HG03354 (cell line): ENCODE results near the gene CNFN.

Source experiments
- ATAC-seq: cut with Tn5 transposase; IDR thresholded peaks from one replicate; pipeline ENCODE4 v1.9.1; 2021; ENCODE audit warnings: mild to moderate bottlenecking; ENCODE audit not compliant: unreplicated experiment, poor library complexity, severe bottlenecking

The CNFN gene

DNA sequence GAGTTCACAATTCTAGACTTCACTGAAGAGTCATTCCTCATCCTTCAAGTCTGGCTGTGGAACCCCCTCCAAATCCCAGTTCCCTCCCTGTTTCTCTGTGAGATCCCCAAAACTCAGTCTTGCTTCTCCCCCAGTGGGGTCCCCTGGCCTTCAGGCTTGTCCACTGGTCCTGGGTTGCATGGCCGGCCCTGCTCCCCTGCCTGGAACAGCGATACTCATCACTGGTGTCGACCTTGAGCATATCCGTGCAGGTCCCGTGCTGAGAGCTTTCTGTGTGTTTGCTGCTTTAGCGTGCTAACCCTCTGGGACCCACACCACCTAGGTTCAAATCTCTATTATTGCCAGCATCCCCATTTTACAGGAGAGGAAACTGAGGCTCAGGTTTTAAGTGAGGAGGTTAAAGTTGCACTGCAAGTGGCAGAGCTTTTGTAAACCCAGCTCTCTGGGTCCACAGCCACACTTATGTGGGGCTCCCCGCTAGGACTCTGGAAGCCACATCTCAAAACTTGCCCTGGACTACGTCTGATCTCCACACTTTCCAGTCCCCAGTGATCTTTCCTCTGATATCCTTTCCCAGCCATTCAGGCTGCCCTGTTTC, 21.6 kb upstream of the CNFN start:
- no peak for ATAC-seq

DNA sequence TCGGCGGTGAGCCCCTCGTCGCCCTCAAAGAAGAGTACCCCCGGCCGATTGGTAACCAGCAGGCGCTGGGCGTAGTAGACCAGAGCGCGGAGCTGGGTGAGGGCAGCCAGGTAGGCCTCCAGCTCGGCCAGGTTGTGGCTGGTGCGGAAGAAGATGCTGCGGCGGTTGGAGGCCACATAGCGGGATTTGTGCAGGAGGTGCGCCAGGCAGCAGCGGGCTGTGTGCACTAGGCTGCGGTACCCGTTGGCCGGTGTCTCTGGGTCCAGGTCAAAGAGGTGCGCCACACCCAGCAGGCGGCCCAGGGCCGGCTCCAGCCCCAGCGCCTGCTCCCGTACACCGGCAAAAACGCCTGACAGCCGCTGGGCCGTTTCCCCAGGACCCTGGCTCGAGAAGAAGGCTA, 20.3 kb upstream of the CNFN start:
- ATAC-seq, result no peak

DNA sequence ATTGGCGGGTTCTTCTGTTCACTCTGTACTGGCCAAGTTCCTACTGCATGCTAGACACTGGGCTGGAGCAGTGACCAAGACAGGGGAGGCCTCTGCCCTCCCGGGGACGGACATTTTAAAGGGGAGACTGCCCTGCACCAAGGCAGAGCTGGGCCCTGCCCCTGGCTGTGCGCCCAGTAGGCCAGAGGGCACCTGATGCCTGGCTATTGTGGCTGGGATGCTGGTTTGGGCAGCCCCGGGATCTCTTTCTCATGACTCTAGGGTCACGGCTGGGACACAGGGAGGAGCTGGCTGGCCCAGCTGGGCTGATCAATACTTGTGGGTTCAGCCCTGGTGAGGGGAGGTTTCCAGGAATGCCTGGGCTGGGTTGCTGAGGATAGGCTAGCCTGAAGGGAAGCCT, 19.4 kb upstream of the CNFN start:
- ATAC-seq, result no peak

DNA sequence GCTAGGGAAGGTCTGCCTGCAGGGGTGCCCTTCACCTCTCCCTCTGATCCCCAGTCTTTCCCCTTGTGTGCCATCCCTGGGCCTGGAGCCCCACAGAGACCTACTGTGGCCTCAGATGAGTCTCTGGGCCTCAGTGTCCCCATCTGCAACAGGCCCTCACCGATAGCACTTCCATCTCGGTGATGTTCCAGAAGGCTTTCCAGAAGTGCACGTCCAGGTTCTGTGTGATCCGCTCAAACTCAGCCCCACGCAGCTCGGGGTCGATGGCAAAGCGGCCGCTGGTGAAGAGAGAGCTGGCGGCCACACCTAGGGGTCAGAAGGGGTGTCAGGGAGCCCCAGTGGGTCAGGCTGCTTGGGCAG, 17.7 kb upstream of the CNFN start:
- no peak for ATAC-seq

DNA sequence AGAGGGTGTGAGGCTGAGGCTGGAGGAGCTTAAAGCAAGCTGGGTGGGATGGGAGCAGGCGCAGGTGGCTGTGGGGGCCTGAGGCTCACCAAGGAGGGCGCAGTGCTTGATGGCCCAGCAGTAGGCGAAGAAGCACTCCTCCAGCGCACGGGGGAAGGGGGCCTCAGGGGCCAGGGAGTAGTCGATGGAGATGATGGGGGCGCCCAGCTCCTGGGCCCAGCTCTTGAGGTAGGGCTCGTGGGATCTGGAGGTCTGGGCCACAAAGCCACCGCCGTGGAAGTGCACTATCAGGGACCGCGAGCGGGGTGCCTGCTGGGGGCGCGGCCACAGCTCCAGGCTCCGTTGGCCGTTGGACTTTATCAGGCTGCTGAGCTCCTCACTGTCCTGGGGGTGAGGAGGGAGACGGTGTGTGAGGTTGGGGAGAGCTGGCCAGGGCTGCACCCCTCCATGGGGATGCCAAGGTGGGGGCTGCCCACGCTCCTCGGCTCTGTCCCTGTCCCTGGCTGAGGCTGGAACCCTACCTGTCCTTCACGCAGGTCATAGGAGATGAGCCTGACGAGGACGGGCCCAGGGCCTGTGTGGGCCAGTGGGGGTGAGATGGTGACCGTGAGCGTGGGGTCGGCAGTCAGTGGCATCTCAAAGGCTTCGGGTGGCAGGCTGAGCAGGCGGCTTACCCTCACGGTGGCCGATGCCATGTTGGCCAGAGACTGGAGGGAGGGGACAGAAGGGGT, 17.2 kb upstream of the CNFN start:
- ATAC-seq, result no peak

DNA sequence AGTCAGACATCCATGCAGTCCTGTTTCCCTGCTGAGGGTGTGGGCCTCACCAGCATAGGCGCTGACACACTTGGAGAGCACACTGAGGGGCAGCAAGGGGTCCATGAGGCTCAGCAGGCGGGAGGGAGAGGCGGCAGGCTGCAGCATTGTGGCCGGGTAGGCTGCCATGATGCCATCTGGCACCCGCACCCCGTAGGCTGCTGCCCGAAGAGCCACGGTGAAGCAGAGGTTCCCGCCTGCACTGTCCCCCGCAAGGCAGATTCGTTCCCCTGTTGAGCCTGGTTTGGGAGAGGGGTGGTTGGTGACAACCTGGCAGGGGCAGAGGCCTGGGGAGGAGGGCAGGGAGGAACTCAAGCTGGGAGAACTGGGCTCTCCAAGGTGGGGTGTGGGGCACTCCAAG, 16.0 kb upstream of the CNFN start:
- ATAC-seq, result no peak

DNA sequence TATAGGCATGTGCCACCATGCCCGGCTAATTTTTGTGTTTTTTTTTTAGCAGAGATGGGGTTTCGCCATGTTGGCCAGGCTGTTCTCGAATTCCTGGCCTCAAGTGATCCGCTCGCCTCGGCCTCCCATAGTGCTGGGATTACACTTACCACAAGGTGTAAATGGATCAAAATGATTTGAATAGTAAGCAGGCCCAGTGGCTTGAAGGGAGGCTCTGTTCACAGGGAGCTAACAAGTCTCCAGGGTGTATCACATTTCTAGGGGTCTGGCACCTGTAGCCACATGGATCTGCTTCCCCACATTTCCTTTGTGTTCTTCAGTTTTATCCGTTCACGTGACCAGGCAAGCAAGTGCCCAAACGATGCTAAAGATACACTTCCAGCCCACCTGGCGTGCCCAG, 13.5 kb upstream of the CNFN start:
- ATAC-seq, result no peak

DNA sequence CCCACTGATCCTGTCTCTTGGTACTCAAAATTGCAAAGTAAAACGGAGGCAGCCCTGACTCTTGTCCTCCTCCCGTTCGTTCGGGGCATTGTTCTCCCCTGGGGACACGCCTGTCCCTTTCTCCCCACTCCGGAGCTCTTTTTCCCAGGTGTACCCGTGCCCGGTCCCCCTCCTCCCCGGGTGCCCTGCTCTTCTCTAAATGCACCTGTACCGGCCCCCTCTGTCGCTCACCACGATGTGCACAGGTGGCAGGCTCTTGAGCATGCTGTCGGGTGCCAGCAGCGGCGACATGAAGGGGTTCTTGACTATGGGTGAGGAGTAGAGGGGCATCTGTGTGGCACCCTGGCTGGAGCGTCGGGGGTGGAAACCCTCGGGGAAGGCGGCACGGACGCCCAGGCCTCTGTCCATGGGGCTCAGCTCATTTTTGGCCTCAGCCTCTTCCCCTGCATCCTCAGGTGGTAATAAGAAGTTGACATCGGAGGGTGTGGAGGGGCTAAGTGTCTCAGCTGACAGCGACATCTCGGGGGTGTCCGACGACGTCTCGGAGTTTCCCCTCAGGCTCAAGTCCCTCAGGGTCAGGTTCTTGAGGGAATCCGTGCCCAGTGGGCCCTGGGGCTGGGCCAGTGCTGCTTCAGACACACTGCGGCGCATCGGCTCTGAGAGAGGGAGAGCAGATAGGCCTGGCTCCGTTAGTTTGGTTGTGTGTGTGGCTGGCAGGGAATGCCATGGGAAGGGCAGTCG, 12.4 kb upstream of the CNFN start:
- ATAC-seq, result no peak

DNA sequence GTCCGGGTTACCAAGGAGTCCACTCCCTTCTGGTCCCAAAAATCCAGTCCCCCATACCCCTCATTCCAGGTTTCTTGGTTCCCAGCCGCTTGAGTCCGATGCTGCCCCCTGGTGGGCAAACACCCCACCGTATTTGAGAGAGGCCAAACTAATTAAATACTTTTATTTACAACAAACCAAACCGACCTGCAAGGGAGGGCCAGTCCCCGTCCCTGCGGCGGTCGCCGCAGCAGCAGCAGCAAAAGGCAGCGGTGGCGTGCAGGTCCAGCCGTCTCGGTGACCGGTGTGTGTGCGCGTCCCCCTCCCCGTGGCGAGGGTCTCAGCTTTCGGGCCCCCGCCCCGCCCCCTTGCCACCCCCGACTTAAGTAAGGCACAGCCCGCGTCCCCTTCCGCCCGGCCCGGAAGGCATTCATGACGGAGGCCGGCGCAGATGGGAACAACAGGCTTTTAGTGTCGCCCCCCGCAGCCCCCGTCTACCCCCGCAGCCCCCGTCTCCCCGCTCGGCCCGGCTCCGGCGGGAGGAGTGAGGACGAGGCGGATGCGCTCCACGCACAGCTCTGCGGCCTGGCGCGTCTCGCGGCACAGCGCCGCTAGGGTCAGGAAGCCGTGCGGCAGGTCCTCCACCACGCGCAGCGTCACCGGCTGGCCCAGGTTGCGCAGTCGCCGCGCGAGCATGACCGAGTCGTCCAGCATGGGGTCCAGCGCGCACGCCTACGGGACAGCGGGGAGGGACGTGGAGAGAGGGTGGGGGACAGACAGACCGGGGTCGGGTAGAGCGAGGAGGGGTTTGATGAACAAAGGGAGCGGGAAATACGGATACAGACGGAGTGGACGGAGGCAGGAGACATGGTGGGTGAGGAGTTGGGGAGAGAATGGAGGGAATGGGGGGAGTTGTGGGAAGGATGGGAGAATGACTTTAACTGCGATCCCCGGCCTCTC, 11.5 kb upstream of the CNFN start:
- ATAC-seq, result no peak

DNA sequence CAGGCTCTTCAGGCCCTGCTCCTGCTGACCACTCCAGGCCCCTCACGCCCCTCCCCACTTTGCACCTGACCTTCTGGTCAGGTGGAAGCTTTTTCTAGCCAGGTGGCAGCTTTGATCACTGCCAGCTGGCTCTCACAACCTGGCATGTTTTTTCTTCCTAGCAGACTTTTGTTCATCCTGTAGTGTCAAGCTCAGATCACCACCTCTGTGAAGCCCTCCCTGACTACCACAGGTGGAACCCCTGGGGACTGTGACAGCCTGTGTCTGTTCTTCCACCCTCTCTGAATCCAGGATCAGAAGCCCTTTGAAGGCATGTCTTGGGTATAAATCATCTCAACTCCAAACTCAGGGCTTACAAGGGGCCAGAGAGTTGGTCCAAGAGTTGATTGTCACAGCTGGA, 10.3 kb upstream of the CNFN start:
- ATAC-seq, result no peak

DNA sequence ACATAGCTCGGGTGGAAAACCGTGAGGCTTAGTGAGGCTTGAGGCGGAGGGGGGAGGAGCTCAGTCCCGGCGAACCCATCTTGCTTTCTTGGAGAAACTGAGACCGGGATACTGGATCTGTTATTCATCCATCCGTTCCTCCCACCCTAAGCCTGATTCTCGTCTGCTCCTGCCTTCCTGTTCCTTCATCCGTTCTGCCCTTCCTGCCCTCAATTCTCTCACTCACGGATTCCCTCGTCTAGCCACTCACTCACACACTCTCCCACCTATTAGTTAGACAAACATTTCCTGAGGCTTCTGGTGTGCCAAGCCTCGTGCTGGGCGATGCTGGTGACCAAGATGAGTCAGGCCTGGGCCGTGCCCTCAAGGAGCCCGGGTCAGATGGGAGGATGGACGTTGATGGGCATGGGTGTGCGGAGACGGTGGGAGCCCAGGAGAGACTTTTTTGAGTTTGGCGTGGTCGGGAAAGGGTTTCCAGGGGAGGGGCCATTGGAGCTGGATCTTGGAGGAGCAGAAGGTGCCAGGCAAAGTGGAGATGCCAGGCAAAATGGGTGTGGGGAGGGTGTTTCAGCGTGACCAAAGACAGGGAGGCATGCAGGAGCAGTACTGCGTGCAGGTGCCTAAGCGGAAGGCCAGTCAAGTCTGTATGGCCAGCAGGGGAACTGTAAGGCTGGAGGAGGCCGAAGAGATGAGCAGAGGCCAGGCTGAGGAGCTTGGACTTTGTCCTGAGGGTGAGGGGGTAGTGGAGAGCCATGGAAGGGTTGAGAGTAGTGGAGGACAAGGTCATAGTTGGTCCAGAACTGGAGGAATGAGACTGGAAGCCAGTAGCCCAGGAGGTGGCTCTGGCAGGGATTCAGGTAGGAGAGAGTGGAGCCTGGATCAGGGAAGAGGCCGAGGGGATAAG, 7.4 kb upstream of the CNFN start:
- no peak for ATAC-seq

DNA sequence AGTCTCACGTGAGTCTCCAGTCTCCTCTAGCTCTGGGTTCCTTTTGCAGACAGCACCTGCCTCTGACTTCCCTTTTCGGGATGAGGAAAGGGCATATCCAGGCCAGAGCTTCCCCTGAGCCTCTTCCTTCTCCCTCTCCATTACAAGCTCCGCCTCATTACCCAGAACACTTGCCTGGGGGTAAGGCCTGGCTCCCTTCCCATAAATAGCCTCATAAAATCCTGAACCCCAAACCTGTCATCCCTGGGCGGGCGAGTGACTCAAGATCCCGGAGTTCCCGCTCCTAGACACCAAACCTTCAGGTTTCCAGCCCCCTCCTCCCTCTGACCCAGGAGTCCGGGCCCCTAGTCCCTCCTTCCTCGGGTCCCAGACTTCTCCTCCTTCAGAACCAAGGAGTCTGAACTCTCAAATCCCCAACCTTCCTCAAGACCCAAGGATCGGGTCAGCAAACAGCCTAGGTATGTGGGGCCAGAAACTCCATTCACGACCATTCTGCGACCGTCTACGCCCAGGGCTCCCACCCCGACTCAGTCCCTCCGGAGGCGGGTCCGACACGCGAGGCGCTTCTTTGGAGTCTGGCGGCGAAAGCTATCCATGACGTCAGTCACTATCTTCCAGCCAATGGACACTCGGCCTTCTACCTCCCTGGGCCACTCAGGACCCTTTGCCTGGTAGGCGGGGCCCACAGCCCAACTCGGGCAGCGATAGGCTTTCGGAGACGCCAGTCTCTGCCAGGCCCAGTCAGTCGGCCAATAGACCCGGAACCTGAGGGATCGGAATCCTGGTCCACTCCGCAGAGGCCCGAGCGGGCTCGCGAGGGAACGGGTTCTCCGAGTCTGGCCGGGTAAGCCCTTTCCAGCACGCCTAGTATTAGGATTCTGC, 6.5 kb upstream of the CNFN start:
- peak; percentile 97 for ATAC-seq

DNA sequence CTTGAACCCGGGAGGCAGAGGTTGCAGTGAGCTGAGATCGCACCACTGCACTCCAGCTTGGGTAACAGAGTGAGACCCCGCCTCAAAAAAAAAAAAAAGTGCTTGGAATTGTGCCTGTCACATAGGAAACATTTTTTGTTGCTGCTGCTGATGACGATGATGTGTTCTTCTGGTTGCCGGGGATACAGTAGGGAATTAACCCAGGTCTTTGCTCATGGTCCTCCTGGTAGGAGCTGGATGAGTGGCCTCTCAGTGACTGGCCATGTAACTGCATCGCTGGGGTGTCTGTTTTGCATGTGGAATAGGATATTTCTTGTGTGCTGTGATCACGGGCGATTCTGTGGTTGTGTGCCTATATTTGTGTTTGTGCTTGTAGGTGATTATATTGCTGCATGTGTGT, 4.7 kb upstream of the CNFN start:
- no peak for ATAC-seq

DNA sequence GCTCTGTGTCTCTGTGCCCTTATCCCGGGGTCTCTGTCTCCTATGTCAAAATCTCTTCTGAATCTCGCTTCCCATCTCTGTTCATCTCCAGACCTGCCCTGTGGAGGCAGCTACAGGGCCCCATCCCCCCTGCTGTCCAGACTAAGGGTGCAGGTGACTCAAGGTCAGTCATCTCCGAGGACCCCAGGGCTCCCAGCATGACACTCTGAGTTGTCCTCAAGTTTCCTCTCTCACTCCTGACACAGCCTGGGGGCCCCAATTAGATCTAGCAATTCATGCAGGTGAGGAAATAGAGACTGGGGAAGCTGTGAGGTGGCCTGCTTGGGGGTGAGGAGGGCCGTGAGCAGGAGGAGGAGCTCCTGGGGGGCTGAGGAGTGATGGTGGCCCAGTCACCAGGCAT, 2.1 kb upstream of the CNFN start:
- no peak for ATAC-seq

DNA sequence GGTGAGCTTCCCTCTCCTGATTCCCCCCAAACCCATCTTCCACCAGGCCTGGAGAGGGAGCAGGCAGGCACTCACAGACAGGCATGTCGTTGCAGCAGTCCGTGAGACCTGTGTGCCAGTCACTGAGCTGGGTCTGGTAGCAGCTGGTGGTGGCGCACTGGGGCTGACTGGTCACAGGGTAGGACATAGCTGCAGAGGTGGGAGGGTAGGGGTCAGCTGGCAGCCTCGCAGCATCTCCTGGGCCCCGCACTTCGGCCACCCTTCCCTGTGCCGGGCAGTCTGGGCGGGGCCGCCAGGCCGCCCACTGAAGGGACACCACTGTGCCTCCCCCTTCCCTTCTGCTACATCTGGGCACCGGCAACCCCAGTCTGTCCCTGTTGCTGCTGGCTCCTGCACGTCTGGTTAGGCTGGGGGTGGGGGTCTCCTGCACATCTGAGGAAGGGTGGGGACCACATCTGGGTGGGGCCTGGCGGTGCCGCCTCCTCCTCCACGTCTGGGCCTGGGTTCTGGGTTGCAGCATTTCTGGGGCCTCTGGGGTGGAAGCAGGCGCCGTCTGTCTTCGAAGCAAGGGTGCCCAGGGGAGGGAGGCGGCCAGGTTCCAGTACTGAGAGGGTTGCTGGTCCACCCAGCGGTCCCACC, 1.1 kb downstream of the CNFN start:
- no peak for ATAC-seq

DNA sequence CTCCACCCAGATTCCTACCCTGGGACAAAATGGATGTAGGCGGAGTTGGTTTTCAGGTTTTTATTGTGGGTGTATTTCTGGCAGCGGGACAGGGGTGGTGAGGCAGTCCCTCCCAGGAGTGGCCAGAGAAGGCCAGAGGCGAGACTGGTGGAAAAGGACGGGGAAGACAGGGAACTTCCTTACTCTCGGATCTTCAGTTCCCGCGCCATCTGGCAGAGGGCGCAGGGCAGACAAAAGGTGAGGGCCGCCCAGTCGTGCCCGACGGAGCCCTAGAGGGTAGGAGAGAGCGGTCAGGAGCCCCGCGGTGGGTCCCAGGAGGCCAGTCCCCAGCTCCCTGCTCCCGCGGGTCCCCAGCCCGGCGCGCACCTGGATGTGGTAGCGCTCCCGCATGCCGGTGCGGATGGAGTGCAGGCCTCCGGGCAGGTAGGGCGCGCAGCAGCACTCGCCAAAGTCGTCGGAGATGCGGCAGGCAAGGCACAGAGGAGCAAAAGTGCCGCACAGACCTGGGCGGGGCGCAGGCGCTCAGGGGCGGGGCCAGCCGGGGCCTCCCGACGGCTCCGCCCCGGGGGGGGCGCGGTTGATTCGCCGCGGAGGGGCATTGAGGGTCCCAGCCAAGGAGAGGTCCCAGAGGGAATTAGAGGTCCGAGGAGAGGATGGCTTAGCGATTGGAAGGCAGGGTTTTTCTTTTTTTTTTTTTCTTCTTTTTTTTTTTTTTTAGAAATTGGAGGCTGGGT, 3.0 kb downstream of the CNFN start:
- ATAC-seq, result peak; percentile 50

DNA sequence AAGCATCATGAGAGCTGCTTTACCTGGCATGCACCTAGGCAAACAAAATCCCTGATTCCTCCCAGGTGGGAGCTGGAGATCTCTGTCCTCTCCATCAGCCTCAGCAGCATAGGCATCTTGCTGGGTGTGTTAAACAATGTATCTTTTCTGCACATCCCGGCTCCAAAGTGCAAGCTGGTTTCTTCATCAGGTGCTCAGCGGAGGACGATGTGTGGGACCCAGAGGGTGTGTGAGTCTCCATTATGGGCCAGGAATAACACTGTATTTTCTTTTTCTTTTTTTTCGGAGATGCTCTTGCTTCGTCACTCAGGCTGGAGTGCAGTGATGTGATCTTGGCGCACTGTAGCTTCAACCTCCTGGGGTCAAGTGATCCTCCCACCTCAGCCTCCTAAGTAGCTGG, 9.9 kb downstream of the CNFN start:
- ATAC-seq, result no peak
